ENCODE results near the gene PLXNC1.

The PLXNC1 gene

GRCh38 chr12:94338006-94338794 is 189.8 kb downstream of the PLXNC1 start:
- no peak for DNase-seq (ENCODE audit: low read depth, low spot score)

GRCh38 chr12:94340573-94340972 is 192.2 kb downstream of the PLXNC1 start:
- no peak for DNase-seq (ENCODE audit: low read depth, low spot score)

GRCh38 chr12:94353130-94353529 is 204.8 kb downstream of the PLXNC1 start:
- no peak for DNase-seq (ENCODE audit: low read depth, low spot score)

Measured in activated CD4-positive, CD25-positive, alpha-beta regulatory T cell treated with anti-CD3 and anti-CD28 coated beads, Interleukin-2, amount 50 U/mL, for 16 hours (primary cell).